Natural killer cell treated with Interleukin-12 subunit alpha and Interleukin-12 subunit beta and Interleukin-15 and Interleukin-18, amount 100 ng/mL, for 72 hours (primary cell): ENCODE results near the gene GRIK4. TPM values are rescaled to one million over a fixed set of nuclear protein-coding genes. Genes with fewer than 3 reads are reported as not detected.
A peak's percentile ranks its signal among the peaks of the same experiment; 100 is the strongest.

Experiments used
- ATAC-seq, 2 donors: fragments of 150-1000 bp; cut with Tn5 transposase in 1 of 2; sonication (Bioruptor Pico), chemical (Tn5 transposase) in 1 of 2; 2 replicates each; pipeline ENCODE4 v1.10.0; 2021
- DNase-seq: peaks from one replicate; pipeline ENCODE4 v3.0.0; 2022; ENCODE audit warnings: low spot score
- H3K27ac Mint-ChIP-seq, 2 donors: 1 replicate in 1 of 2; 2 replicates in 1 of 2; pipeline ENCODE4 v1.8.0; 2022; ENCODE audit warnings: mixed read lengths in 2 of 2, mild to moderate bottlenecking in 1 of 2, moderate library complexity in 1 of 2
- H3K27me3 Mint-ChIP-seq, 2 donors: 1 replicate in 1 of 2; 2 replicates in 1 of 2; pipeline ENCODE4 v1.8.0; 2022; ENCODE audit warnings: mixed read lengths in 2 of 2
- H3K36me3 Mint-ChIP-seq: one replicate; pipeline ENCODE4 v1.8.0; 2022; ENCODE audit warnings: mixed read lengths
- H3K4me1 Mint-ChIP-seq, 2 donors: 1 replicate in 1 of 2; 2 replicates in 1 of 2; pipeline ENCODE4 v1.8.0; 2022; ENCODE audit warnings: low read depth in 2 of 2, mixed read lengths in 2 of 2, mild to moderate bottlenecking in 1 of 2
- H3K4me3 Mint-ChIP-seq: one replicate; pipeline ENCODE4 v1.8.0; 2022; ENCODE audit warnings: mixed read lengths
- H3K9me3 Mint-ChIP-seq: 2 replicates; pipeline ENCODE4 v1.8.0; 2022; ENCODE audit warnings: mixed read lengths
- total RNA-seq, 2 donors: library from RNA; stranded (reverse); gene quantifications; one replicate each; pipeline ENCODE4 v1.2.3, GENCODE V29; 2022

GRIK4 gene
- total RNA-seq, 2 donors from 2014 or later = 1.4 to 1.8 TPM

DNA sequence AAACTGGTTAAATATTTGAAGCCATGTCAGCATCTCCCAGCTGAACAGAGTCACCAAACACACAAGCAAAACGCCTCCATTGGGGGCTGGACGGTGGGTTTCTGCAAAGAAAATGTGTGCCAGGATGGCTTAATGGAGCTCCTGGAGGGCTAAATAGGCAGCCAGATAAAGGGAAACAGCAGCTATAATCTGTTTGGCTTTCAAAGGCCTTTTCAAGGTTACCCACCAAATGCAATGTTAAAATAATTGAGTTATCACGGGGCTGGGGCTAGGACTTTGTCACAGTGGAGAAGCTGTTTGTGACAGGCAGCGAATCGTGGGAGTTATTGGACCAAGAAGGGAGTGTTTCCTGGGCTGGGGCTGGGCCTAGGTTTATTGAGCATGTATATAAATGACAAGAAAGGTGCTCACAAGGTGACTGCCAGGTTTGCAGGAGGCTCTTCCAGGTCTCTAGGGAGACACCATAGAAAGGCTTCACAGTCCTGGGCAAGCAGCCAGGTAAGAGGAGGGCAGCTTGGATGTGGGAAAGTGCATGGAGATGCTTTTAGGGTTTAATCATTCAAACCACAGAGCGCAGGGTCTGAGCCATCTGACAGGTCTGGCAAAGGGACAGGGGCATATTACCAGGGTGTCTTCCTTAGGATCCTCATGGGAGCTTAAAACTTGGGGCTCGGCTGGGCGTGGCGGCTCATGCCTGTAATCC lies 28.3 kb downstream of the GRIK4 start:
- DNase-seq (no peak), ATAC-seq (no peak)
- Mint-ChIP-seq H3K27me3 (no peaks in the 10 kb centered on the region), H3K9me3 (no peaks in the 10 kb centered on the region), H3K36me3 (no peaks in the 10 kb centered on the region), H3K4me3 (no peak overlapping the region), H3K27ac (no peak overlapping the region), H3K4me1 (peaks cover 0 to 11% of the 10 kb centered on the region in 2 donors)

DNA sequence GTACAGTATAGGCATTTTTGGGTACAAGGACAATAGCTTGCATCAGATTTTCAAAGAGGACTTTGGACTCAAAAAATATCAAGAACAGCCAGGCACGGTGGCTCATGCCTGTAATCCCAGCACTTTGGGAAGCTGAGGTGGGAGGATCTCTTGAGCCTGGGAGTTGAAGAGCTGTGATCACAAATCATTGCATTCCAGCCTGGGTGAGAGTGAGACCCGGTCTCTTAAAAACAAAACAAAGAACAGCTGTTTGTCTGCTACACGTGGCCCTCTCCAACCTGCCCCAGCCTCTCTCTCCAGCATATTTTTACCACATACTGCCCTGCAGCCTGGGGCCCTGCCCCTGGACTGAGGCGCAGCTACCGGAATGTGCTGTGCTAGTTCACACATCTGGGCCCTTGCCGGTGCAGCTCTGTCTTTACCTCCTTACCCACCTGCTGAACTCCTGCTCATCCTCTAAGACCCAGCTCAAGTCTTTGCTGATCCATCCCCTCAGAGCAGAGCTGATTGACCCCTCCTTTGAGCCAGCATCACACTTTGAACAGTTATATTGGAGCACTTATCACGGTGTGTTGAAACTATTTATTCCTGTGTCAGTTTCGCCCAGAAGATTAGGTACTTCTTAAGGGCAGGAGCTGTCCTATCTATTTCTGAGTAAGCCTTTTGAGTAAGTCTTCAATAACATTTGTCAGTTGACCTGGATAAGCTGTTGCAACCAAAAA lies 29.4 kb downstream of the GRIK4 start:
- Mint-ChIP-seq H3K9me3 (no peaks in the 10 kb centered on the region), H3K4me3 (no peak overlapping the region), H3K4me1 (peaks cover 8 to 19% of the 10 kb centered on the region in 2 donors), H3K36me3 (no peaks in the 10 kb centered on the region), H3K27me3 (no peaks in the 10 kb centered on the region), H3K27ac (no peak overlapping the region)
- no peak for ATAC-seq
- DNase-seq = no peak

DNA sequence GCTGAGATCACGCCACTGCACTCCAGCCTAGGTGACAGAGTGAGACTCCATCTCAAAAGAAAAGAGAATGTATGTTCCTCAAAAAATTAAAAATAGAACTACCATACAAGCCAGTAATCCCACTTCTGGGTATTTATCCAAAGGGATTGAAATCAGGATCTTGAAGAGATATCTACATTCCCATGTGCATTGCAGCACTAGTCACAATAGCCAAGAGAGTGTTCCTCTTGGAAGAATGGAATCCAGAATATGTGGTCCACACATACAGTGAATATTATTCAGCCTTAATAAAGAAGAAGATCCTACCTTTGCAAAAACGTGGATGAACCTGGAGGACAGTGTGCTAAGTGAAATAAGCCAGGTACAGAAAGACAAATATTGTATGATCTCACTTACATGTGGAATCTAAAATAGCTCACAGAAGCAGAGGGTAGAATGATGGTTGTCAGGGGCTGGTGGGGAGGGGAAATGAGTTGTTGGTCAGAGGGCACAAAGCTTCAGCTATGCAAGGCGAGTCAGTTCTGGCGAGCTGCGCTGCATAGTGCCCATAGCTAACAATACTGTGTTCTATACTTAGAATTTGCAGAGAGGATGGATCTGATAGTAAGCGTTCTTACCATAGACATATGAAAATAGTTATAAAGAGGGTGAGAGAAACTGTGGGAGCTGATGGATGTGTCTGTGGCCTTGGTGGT lies 32.1 kb downstream of the GRIK4 start:
- Mint-ChIP-seq H3K4me3 (no peak overlapping the region), H3K4me1 (peaks cover 21 to 22% of the 10 kb centered on the region in 2 donors), H3K27ac (no peak overlapping the region), H3K27me3 (no peaks in the 10 kb centered on the region), H3K36me3 (no peaks in the 10 kb centered on the region), H3K9me3 (no peaks in the 10 kb centered on the region)
- DNase-seq (no peak), ATAC-seq (no peak)

DNA sequence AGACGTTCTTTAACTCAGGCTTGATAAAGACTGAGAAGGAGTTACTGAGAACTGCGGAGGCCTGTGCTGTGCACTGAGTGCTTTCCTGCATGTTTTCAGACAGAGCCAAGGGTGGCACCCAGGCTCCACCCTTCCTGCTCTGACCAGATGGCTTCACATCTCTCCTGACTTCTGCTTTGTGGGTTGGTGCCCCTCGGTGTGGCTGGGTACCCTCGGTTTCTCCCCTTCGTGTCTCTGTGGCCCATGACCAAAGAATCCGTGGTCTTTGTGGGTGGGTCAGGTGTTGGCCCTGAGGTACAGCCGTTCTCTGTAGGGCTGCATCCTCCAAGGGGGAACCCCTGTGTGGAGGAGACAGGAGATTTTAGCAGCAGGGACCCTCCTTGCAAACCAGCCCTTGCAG lies 34.3 kb downstream of the GRIK4 start:
- Mint-ChIP-seq H3K4me3 (peak overlapping the region; percentile 3), H3K27ac (no peak overlapping the region), H3K36me3 (no peaks in the 10 kb centered on the region), H3K4me1 (peaks cover 21 to 22% of the 10 kb centered on the region in 2 donors), H3K9me3 (no peaks in the 10 kb centered on the region), H3K27me3 (peaks cover 0 to 2% of the 10 kb centered on the region in 2 donors)
- ATAC-seq (peak; percentile 31 to 55), DNase-seq (no peak)

DNA sequence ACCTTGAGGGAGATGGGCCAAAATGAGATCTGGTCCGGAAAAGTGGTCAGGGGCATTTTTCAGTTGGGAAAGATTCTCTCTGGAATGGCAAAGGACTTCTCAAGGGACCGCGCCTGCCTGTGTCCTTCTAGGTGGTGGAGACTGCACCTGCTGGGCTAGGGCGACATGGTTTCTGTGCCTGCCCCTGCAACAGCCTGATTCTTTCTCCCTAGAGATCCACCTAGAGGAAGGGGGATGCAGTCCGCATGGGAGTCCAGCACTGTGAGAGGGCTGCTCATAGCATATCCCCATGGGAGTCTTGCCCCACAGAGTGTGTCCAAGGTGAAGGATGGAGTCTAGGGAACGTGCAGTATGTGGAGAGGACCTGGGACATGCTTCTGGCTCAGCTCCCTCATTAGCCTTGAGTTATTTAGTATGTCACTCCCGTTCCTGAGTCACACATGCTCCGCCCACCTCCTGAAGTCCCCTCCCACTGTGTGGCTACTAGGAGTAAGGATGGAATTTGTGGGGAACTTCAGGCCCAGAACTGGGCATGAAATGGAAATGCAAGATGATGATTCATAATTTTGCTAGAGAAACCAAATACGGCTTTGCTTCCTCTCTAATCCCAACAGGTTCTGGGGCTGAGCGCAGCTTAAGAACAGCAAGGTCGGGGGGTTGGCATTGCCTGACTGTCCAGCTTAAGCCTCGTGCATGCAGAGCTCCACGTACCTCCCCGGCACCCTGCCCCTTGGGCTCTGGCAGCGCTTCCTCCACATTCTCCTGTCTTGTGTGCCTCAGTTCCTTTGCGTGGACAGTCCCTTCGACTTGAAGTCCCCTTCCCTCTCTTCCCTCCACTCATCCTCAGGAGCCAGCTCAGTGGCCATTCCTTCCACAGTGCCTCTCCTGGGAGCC lies 35.0 kb downstream of the GRIK4 start:
- Mint-ChIP-seq H3K4me3 (no peak overlapping the region), H3K36me3 (no peaks in the 10 kb centered on the region), H3K4me1 (peaks cover 21 to 22% of the 10 kb centered on the region in 2 donors), H3K9me3 (no peaks in the 10 kb centered on the region), H3K27me3 (peaks cover 0 to 2% of the 10 kb centered on the region in 2 donors), H3K27ac (no peak overlapping the region)
- no peak for DNase-seq
- ATAC-seq = no peak

DNA sequence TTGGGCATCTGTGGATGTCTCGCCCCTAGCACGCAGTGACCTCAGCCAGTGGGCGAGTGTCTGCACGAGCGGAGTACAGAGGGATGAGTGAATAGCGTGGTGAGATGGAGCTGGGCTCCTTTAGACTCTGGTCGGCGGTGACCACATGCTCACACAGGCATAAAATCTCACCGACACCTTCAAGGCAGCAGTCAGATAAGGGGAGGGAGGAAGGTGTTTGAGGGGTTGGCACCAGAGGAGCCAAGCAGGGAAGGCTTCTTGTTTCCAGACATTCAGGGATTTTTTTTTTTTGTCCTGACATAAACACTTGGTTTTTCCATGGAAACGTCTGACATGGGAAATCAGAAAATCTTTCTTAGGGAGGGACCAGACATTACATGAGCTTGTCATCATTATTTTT lies 35.8 kb downstream of the GRIK4 start:
- Mint-ChIP-seq H3K36me3 (no peaks in the 10 kb centered on the region), H3K4me1 (peaks cover 24 to 25% of the 10 kb centered on the region in 2 donors), H3K9me3 (no peaks in the 10 kb centered on the region), H3K27ac (no peak overlapping the region), H3K4me3 (no peak overlapping the region), H3K27me3 (peaks cover 0 to 2% of the 10 kb centered on the region in 2 donors)
- DNase-seq = no peak
- ATAC-seq = no peak

DNA sequence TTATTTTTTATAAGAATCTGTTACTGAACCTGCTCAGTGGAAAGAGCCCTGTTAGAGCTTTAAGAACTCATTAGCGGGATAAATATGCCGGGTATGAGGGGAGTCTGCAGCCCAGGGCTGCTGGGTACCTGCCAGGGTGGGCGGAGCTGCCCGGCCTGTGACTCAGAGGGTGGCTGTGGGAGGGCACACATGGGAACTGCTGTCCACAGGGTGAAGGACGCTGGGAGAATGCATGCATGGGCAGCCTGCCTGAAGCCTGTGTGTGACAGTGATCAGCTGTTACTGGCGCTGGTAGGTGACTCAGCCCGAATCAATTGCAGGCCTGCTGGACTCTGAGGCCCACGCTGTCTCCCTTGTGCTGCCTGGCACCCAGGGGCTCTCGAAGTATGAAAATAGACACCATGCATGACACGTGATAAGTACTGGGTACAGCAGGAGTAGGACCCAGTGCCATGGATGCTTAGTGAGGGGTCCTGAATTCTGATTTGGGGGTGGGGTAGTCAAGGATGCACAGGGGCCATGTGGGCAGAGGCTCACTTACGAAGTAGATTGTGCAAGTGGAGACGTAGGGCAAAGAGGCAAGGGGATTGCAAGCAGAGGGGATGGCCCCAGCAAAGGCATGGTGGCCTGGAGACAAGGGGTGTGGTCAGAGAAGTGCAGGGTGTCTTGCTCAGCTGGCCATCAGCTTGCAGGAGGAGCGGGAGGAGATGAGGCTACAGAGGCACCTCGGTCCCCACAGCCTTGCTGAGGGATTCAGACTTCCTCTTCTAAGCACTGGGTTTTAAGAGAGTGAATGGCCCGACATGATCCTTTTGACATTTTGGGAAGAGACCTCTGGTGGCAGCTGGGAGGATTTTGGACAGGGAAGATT lies 36.5 kb downstream of the GRIK4 start:
- H3K4me1 Mint-ChIP-seq = peaks cover 27 to 29% of the 10 kb centered on the region in 2 donors
- no peak for DNase-seq

DNA sequence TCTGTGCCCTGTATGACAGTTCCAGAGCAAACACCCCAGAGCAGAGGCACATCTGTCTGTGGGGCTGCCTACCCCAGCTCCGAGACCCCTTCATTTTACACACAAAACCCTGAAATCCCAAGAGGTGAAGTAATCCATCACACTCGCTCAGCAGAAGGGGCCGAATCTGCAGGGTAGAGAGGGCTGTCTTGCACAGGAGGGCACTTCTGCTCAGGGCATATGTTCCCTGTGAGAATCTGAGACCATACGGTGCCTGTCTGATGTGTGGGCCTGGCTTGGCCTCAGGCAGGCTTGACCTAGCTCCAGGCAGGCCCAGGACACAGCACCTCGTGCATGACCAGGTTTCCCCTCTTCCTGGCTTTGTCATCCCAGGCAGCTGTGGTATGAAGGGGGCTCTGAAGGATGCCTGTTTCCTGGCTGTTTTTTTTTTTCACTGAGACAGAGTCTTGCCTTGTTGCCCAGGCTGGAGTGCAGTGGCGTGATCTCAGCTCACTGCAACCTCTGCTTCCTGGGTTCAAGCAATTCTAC lies 37.2 kb downstream of the GRIK4 start:
- H3K4me1 Mint-ChIP-seq = peaks cover 30% of the 10 kb centered on the region in 2 donors
- no peaks in the 10 kb centered on the region for H3K9me3 Mint-ChIP-seq
- H3K4me3 Mint-ChIP-seq = no peak overlapping the region
- no peak overlapping the region for H3K27ac Mint-ChIP-seq
- H3K36me3 Mint-ChIP-seq = no peaks in the 10 kb centered on the region
- no peak for ATAC-seq
- peaks cover 0 to 2% of the 10 kb centered on the region in 2 donors for H3K27me3 Mint-ChIP-seq
- no peak for DNase-seq

More for the DNA sequence above, 36.5 kb downstream of the GRIK4 start:
- no peak overlapping the region for H3K27ac Mint-ChIP-seq
- H3K9me3 Mint-ChIP-seq = no peaks in the 10 kb centered on the region
- no peaks in the 10 kb centered on the region for H3K36me3 Mint-ChIP-seq
- H3K4me3 Mint-ChIP-seq = no peak overlapping the region
- no peak for ATAC-seq
- peaks cover 0 to 2% of the 10 kb centered on the region in 2 donors for H3K27me3 Mint-ChIP-seq

DNA sequence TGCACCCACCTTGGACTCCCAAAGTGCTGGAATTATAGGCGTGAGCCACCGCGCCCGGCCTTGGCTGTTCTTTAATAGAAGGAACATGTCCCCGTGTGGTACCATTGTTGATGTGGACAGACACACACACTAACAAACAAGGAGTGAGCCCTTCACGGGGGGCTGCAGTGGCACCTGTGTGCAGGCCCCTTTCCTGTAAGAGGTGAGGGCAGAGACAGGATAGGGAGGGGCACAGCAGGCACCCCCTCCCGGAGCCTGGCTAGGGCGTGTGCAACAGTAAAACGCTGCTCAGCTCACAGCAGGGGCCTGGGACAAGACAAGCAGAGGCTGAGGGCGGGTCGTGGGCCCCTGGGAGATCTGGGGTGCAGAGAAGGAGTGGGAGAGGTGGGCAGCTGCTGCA lies 37.8 kb downstream of the GRIK4 start:
- Mint-ChIP-seq H3K27me3 (peaks cover 0 to 2% of the 10 kb centered on the region in 2 donors), H3K4me3 (no peak overlapping the region), H3K36me3 (no peaks in the 10 kb centered on the region), H3K4me1 (peaks cover 30% of the 10 kb centered on the region in 2 donors), H3K9me3 (no peaks in the 10 kb centered on the region), H3K27ac (no peak overlapping the region)
- no peak for ATAC-seq
- no peak for DNase-seq

DNA sequence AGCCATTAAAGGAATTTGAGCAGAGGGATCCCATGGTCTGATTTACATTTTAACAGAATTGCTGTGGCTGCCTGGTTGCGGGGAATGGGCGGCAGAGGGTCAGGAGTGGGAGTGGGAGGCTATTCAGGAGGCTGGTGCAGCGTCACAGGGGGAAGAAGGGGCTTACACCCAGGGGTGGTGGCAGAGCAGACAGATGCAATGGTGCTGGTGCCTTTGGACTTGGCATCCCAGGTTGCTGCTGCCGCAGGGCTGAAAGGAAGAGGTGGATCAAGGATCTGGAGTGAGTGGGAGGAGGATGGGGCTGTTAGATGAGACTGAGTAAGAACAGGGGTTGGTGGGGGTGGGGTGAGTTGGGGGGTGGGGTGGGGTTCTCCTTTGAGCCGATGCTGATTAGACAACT lies 38.5 kb downstream of the GRIK4 start:
- no peak for ATAC-seq
- Mint-ChIP-seq H3K27ac (no peak overlapping the region), H3K4me3 (no peak overlapping the region), H3K36me3 (no peaks in the 10 kb centered on the region), H3K9me3 (no peaks in the 10 kb centered on the region), H3K27me3 (peaks cover 0 to 2% of the 10 kb centered on the region in 2 donors), H3K4me1 (peaks cover 30% of the 10 kb centered on the region in 2 donors)
- DNase-seq = no peak

DNA sequence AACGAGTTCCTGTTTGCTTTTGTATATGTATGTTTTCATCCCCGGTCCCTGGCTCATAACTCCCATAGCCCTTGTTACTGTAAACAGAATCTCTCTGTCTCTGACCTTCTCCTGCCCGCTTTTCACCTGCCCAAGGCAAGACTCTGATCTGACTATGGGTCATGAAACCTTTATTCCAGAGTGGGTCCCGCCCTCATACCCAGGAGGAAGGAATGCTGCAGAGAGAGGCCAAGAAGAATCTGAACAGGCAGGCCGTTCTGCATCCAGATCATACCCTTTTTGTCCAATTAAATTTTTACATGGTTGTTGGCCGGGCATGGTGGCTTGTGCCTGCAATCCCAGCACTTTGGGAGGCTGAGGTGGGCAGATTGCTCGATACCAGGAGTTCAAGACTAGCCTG lies 39.6 kb downstream of the GRIK4 start:
- Mint-ChIP-seq H3K27ac (no peak overlapping the region), H3K27me3 (peaks cover 0 to 2% of the 10 kb centered on the region in 2 donors), H3K9me3 (no peaks in the 10 kb centered on the region), H3K4me1 (peaks cover 18 to 19% of the 10 kb centered on the region in 2 donors), H3K4me3 (no peak overlapping the region), H3K36me3 (no peaks in the 10 kb centered on the region)
- DNase-seq = no peak
- ATAC-seq = no peak

DNA sequence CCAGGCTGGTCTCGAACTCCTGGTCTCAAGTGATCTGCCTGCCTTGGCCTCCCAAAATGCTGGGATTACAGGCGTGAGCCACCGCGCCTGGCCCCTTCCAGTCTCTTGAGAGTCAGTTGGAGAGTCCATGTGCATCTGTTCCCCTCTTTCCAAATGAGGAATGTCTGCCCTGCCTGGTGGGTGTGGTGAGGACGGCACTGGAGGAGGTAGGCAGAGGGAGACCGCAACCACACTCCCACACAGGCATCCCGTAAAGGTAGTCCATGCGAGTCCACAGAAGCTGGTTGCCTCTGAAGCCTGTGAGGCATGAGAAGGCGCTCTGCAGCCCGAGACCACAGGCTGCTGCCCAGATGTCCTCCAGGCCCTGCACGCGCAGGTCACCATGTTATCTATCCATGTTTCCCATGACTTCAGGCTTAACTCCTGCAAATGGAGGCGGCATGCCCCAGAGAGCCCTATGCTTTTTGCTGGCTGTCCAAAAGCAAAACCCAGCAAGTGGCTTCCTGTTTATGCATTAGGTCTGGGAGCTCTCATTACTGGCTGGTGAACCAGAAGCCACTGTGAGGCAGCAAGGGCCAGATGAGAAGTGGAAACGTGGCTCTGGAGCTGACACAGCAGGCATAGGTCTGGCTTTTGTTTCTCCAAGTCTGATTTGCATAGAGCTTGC lies 43.4 kb downstream of the GRIK4 start:
- Mint-ChIP-seq H3K4me1 (peaks cover 8 to 13% of the 10 kb centered on the region in 2 donors), H3K27me3 (peaks cover 2 to 11% of the 10 kb centered on the region in 2 donors), H3K27ac (no peak overlapping the region), H3K36me3 (no peaks in the 10 kb centered on the region), H3K4me3 (no peak overlapping the region), H3K9me3 (no peaks in the 10 kb centered on the region)
- ATAC-seq (no peak), DNase-seq (no peak)
